Stimulated activated naive CD8-positive, alpha-beta T cell treated with anti-CD3 and anti-CD28 coated beads, Interleukin-15, Interleukin-2, amounts not matched to agents 100 U/mL and 50 U/mL, for 24 hours (primary cell): ENCODE results near the gene ZNF563.
"Not testable (repeated sequence)": the region's sequence is repeated elsewhere in the genome, so short reads cannot be mapped to it uniquely, and the experiment has no call there.

Experiments
- ATAC-seq: fragments of 150-1000 bp; cut with Tn5 transposase; one replicate; pipeline ENCODE4 v1.10.0; 2021
- DNase-seq: peaks from one replicate; pipeline ENCODE4 v3.0.0; 2021

The ZNF563 gene

DNA sequence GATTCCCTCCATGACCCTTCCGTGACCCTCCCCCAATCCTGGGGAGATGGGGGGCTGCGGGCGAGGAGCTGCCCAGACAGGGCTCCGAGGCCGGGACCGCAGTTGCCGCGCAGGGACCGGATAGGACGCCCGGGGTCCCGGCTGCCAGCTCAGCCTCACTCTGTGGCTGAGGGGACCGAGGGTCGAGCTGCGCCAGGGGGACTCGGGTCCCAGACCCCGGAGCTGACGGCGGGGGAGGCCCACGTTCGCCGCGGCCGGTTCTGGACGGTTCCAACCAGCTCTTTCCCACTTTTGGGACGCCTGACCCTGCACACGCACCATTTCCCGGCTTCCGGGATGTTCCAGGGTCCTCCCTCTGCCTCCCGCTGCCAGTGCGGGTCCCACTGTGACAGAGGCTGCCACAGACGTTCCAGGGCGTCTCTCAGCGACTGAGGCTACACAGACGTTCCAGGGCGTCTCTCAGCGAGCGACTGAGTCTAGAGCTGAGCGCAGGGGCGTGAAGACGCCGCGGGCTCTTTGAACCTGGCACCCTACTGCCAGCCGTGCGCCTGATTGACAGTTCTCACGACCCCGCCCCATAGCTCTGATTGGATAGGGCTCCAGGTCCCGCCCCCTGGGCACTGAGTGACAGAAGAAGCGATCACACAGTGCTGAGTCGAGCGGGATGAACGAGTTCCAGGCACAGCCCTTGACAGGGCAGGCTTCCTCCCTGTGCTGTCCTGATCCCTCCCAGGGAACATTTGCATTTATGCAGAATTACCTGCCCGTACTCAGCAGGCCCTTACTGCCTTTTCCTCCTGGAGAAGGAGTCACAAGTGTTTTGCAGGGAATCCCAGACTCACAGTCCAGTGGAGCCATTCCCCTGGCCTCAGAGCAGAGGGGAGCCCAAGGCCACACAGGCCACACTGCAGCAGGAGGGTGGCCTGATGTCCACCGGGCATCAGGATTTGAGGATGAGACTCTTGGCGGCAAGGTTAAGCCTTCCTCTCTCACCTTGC lies at the start of gene ZNF563:
TSS of gene ZNF563 (minus strand) at position 472 of the 998 bp plus-strand sequence. CDS start at position 321, 151 bp downstream.
- ATAC-seq: peak; percentile 96

DNA sequence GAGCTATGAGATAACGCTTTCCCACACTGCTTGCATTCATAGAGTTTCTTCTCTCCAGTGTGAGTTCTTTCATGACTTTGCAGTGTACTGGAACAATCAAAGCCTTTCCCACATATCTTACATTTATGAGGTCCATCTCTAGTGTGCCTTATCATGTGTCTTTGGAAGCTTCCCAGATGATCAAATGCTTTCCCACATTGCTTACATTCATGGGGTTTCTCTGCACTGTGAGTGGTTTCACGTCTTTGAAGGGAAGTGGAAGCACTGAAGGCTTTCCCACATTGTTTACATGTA lies 47.0 kb upstream of the ZNF563 start:
- DNase-seq: no peak

More for the DNA sequence above, at the start of gene ZNF563:
- peak; percentile 98 for DNase-seq

DNA sequence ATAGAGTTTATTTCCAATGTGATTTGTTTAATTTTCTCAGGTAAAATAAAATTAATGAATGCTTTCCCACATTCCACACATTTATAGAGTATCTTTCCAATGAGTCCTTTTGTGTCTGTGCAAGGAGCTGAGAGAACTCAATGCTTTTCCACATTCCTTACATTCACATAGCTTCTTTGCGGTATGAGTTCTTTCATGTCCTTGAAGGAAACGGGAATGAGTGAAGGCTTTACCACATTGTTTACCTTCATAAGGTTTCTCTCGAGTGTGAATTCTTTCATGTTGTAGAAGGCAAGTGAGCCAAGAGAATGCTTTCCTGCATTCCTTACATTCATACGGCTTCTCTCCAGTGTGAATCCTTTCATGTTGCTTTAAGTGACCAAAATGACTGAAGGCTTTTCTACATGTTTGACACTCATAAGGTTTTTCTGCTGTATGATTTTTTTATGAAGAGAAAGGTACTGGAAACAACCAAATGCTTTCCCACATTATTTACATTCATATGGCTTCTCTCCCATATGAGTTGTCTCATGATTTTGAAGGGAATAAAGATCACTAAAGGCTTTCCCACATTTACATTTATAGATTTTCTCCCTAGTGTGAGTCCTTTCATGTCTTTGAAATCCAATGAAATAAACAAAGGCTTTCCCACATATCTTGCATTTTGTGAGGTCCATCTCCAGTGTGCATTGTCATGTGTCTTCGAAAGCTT lies 46.5 kb upstream of the ZNF563 start:
- DNase-seq: no peak
- no peak for ATAC-seq

More for the DNA sequence above, 47.0 kb upstream of the ZNF563 start:
- no peak for ATAC-seq

DNA sequence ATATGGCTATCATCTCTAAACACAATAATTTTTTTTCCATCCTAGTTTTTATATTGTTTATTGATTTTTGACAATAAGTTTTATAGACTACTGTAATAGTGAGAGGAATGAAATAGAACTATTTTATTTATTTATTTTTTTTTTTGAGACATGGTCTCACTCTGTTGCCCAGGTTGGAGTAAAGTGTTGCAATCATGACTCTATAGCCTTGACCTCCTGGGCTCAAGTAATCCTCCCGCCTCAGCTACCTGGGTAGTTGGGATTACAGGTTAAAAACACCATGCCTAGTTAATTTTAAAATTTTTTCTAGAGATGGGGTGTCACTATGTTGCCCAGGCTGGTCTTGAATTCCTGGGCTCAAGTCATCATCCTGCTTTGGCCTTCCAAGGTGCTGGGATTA lies 40.6 kb upstream of the ZNF563 start:
- ATAC-seq: no peak
- no peak for DNase-seq

DNA sequence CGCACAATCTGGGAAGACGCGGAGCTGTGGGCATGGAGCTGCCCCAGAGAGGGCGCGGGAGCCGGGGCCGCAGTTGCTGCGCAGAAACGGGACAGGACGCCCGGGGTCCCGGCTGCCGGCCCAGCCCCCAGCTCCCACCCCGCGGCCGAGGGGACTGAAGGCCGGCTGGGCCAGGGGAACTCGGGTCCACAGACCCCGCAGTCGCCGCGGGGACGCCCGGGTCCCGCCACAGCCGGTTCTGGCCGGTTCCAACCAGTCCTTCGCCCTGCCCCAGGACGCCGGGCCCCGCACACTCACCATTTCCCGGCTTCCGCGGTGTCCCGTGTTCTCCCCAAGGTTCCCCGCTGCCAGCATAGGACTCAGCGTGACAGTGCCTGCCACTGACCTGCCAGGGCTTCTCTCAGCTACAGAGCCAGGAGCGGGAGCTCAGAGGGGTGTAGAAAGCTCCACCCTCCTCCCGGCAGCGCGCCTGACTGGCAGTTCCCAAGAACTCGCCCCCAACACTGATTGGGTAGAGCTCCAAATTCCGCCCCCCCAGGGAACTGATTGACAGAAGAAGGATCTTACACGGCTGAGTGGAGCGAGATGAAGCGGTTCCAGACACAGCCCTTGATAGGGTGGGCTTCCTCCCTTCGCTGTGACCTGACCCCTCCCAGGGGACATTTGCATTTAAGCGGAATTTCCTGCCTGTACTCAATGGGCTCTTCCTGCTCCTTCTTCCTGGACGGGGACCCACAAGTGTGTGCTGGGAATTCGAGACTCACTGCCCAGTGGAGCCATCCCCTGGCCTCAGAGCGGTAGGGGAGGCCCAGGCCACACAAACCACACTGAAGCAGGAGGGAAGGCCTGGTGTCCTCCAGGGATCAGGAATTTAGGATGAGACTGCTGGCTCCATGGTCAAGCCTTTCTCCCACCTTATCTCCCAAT lies 32.1 kb upstream of the ZNF563 start, which contains the start of gene ZNF442:
TSS of gene ZNF442 (minus strand) at position 448 of the 927 bp plus-strand sequence. CDS start 2,052 bp downstream, outside the sequence.
- DNase-seq (peak; percentile 89), ATAC-seq (peak; percentile 99)

DNA sequence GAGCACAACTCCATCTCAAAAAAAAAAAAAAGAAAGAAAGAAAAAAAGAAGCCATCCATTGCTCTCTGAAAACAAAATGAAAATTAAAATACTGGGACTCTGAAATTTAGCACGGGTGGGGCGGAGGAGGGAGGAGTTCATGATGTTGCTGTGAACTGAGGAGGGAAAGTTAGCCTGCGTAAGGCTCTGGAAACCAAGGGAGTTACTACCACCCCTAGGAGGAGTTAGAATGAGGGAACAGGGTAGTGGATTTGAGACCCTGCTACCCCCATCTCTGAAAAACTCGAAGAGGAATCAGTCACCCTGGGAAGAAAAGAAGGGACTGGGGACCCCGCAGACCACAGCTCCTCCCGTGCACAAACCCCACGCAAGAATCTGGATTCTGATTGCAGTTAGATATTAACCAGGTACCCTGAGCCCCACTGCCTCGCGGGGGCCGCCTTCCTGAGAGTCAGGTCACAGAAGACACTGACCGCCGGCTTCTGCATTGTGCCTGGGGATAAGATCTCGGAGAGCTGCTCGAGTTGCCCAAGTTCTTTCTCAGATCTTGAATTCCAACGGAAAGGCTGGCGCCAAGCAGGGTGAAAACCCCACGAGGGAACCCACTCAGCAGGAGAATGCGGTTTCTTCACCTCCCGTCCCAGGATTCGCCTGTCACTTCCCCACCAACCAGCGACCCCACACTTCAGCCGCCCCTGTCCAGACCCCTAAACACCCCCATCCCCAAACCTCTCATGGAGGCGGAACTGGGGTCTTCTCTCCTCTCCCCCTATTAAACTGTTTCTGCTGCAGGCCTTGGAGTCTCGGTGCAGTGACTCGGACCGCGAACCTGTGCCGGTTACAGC lies 31.2 kb upstream of the ZNF563 start:
- peak; percentile 17 for DNase-seq
- no peak for ATAC-seq

DNA sequence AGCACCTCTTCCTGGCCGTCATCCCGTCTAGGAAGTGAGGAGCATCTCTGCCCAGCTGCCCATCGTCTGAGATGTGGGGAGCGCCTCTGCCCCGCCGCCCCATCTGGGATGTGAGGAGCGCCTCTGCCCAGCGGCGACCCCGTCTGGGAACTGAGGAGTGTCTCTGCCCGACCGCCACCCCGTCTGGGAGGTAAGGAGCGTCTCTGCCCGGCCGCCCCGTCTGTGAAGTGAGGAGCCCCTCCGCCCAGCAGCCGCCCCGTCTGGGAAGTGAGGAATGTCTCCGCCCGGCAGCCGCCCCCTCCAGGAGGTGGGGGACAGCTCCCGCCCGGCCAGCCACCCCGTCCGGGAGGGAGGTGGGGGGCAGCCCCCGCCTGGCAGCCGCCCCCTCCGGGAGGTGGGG lies 28.8 kb upstream of the ZNF563 start:
- not testable (repeated sequence) for DNase-seq, ATAC-seq

DNA sequence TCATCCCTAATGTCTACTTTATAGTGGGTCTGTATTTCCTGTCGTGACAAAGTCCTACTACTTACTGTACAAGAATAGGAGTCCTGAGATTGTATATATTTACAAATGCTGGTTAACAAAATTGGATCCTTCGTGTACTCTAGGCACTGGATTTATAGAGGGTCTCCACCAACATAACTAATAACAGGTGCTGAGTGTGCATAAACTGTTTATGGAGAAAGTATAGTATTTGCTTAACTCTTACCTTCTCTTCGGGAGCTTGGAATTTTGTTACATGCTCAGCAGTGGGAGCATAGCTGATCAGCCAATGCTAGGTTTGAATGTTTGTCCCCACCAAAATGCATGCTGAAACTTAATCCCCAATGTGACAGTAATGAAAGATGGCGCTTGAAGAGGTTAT lies 19.9 kb upstream of the ZNF563 start:
- ATAC-seq: no peak

DNA sequence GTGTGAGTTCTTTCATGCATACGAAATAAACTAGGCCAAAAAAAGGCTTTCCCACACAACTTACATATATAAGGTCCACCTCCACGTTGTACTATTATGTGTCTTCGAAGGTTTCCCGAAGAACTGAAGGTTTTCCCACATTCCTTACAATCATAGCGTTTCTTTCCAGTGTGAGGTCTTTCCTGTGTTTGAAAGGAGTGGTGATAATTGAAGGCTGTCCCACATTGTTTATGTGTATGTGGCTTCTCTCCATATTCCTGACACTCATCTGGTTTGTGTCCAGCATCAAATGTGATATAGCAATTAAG lies 17.4 kb upstream of the ZNF563 start:
- ATAC-seq (no peak), DNase-seq (no peak)

More for the DNA sequence above, 19.9 kb upstream of the ZNF563 start:
- DNase-seq: no peak

DNA sequence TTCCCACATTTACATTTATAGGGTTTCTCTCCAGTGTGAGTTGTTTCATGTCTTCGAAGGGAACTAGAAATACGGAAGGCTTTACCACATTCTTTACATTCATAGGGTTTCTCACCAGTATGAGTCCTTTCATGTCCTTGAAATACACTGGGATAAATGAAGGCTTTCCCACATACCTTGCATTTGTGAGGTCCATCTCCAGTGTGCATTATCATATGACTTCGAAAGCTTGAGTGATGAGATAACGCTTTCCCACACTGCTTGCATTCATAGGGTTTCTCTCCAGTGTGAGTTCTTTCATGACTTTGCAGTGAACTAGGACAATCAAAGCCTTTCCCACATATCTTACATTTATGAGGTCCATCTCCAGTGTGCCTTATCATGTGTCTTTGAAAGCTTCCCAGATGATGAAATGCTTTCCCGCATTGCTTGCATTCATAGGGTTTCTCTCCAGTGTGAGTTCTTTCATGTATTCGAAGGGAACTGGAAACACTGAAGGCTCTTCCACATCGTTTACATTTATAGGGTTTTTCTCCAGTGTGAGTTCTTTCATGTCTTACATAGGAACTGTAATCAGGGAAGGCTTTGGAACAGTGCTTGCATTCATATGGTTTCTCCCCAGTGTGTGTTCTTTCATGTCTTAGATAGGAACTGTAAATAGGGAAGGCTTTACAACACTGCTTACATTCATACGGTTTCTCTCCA lies 16.9 kb upstream of the ZNF563 start:
- DNase-seq (no peak), ATAC-seq (no peak)

DNA sequence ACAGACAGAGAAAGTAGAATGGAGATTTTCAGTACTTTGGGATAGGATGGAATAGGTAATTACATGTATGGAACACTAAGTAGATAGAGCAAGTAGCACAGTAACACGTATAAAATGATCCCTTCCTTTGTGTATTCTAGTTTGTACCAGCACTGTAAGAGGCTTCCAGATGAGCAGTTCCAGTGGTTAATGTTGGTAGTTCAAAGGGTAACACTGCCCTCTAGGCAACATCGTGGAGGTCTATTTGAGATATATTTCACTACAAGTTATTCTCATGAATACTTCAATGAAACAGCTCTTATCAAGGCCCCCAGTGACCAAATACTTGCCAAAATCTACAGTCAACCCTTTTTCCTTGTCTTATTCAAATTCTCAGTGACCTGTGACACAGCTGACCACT lies 13.5 kb upstream of the ZNF563 start:
- no peak for ATAC-seq
- DNase-seq: no peak

DNA sequence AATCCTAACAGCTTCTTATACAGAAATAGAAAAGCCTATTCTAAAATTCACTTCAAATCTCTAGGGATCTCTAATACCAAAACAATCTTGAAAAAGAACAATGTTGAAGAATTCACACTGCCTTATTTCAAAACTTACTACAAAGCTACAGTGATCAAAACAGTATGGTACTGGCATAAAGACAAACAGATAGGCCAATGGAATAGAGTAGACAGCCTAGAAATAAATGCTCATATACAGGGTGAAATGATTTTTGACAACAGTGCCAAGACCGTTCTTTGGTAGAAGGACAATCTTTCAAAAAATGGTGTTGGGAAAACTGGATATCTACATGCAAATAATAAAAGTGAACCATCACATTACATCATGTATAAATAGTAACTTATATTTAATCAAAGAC lies 11.8 kb upstream of the ZNF563 start:
- ATAC-seq (no peak), DNase-seq (no peak)

DNA sequence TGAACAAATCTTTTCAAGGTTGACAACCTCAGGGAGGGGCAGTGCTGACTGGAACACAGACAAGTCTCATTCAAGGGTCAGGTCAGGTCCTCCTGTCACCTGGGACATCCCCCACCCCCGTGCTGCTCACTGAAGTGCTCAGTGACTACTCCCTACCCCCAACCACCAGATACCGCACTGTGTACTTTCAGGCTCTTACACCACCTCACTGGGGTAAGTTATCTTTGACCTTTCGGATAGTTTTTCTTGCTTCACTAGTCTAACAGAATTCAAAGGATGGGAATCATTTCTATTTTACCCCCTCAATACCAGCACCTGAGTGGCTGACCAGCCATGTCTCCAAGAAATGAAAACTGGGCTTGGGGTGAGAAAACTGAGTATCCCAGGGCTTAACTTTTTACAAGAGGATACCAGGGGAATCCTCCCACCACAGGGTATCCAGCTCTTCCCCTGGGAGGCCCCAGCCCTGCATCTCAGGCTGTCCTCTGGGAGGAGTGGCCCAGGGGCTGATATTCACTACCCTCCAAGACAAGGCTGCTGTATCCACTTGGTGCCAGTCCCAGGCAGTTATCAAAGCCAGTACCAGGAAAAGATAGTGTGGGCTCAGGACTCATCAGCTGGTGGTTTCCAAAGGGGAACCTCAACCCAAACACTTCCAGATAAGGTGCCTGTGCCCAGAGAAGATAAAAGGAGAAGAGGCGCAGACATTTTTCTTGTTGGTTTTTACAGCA lies 2.1 kb downstream of the ZNF563 start:
- peak; percentile 89 for DNase-seq
- peak; percentile 82 for ATAC-seq

DNA sequence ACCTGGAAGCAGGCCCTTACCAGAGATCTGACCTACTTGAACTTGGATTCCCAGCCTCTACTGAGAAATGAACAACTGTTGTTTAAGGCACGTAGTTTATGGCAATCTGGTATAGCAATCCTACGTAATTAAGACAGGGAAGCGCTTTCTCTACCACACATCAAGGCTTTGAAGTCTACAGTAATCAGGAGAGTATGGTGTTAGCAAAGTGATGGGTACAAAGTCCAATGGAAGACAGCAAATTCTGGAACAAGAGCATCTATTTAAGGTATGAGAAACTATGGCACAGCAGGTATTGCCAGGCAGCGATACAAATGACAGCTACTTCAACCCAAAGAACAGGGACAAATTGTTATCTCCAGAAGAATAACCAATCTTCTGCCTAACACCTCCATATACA lies 3.1 kb downstream of the ZNF563 start:
- DNase-seq (no peak), ATAC-seq (no peak)

DNA sequence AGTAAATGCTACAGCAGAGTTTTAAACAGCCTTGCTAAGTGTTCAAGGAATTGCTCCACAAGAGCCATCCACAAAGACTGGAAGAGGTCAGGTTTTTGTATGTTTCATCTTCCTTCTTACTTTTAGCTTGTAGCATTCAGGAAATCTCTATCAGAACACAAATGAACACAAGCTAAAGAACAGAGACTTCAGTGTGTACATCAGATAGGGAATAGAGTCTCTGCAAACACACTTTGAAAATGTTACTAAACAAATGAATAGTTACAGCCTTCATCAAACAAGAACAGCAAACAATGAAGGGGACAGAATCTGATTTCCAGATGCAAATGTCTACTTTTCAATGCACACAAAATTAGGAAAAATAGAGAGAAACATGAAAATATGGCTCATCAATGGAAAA lies 7.7 kb downstream of the ZNF563 start:
- DNase-seq: no peak
- ATAC-seq: no peak

DNA sequence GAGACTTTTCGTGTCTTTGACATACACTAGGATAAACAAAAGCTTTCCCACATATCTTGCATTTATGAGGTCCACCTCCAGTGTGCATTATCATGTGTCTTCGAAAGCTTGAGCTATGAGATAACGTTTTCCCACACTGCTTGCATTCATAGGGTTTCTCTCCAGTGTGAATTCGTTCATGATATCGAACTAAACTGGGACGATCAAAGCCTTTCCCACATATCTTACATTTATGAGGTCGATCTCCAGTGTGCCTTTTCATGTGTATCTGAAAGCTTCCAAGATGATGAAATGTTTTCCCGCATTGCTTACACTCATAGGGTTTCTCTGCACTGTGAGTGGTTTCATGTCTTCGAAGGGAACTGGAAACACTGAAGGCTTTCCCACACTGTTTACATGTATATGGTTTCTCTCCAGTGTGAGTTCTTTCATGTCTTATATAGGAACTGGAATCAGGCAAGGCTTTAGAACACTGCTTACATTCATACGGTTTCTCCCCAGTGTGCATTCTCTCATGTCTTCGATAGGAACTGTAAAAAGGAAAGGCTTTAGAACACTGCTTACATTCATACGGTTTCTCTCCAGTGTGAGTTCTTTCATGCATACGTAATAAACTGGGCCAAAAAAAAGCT lies 14.5 kb downstream of the ZNF563 start:
- ATAC-seq (no peak), DNase-seq (no peak)

DNA sequence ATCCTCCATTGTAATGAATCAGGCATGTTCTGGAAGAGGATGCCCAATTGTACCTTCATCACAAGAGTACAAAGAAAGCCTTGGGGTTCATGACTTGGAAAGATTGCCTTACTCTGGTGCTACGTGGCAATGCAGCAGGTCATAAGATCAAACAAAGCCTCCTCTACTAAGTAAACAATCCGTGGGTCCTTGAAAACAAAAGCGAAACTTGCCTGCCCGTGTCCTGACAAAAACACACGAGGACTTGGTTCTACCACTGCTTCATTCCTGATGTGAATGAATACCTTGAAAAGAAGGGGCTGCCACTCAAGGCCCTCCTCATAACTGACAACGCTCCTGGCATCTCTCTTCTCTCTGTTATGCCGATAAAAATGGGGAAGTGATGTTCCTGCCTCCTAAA lies 18.9 kb downstream of the ZNF563 start:
- ATAC-seq (no peak), DNase-seq (no peak)

DNA sequence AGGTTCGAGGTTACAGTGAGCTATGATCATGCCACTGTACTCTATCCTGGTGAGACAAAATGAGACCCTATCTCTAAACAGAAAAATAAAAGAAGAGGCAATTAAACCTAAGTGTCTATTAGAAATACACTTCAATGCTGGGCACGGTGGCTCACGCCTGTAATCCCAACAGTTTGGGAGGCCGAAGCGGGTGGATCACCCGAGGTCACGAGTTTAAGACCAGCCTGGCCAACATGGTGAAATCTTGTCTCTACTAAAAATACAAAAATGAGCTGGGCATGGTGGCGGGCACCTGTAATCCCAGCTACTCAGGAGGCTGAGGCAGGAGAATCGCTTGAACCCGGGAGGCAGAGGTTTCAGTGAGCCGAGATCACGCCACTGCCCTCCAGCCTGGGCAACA lies 24.5 kb downstream of the ZNF563 start:
- not testable (repeated sequence) for ATAC-seq, DNase-seq

DNA sequence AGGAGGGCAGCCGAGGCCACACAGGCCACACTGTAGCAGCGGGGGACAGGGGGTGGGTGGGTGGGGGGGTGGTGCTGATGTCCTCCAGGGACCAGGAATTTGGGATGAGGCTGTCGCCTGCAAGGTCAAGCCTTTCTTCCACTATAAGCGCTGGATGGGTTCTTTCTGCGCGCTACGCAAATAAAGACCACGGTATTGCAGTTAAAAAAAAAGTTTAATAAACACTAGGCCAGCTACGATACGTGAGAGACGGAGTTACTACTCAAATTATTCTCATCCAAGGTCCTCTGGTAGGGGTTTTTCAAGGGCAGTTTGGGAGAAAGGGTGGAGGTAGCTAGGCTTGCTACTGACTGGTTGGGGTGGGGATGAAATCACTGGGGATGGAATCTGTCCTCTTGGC lies 38.2 kb downstream of the ZNF563 start:
- DNase-seq (no peak), ATAC-seq (peak; percentile 0)
